WI38 (cell line): Measurements from ENCODE around the gene ING5.
A peak's percentile ranks its signal among the peaks of the same experiment; 100 is the strongest.
"Not testable (repeated sequence)": the region's sequence is repeated elsewhere in the genome, so short reads cannot be mapped to it uniquely, and the experiment has no call there.

Source experiments
- H3K4me3 ChIP-seq: 2 replicates; pipeline ENCODE4 v1.5.1; 2011; ENCODE audit warnings: low read depth, mild to moderate bottlenecking, control low read depth, low read length
- TF ChIP-seq, protein P1 (sequence below): IDR thresholded peaks from 2 replicates; pipeline ENCODE4 v1.5.1; 2012; ENCODE audit warnings: low read depth, mild to moderate bottlenecking, control low read depth, low read length

ING5 gene

GRCh38 chr2:241728000-241728399, 26.2 kb downstream of the ING5 start:
- TF ChIP-seq, protein P1, sequence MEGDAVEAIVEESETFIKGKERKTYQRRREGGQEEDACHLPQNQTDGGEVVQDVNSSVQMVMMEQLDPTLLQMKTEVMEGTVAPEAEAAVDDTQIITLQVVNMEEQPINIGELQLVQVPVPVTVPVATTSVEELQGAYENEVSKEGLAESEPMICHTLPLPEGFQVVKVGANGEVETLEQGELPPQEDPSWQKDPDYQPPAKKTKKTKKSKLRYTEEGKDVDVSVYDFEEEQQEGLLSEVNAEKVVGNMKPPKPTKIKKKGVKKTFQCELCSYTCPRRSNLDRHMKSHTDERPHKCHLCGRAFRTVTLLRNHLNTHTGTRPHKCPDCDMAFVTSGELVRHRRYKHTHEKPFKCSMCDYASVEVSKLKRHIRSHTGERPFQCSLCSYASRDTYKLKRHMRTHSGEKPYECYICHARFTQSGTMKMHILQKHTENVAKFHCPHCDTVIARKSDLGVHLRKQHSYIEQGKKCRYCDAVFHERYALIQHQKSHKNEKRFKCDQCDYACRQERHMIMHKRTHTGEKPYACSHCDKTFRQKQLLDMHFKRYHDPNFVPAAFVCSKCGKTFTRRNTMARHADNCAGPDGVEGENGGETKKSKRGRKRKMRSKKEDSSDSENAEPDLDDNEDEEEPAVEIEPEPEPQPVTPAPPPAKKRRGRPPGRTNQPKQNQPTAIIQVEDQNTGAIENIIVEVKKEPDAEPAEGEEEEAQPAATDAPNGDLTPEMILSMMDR = no peak
- H3K4me3 ChIP-seq = no peak overlapping the region

DNA sequence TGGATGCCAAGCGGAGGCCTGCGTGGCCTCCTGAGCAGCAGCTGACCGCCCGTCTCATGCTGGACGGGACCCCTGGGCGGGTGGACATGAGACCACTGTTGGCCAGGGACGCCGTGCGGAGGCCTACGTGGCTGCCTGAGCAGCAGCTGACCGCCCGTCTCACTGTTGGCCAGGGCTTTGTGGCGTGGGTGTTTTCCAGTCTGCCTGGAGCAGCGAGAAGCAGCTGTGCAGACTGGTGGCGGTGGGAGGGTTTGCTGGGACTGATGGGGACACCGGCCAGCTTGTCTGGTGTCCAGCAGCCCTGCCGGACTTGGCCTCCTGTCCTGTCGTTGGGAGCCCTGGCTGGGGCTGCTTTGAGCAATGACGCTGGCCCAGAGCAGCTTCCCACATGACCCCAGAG, 26.8 kb downstream of the ING5 start:
- H3K4me3 ChIP-seq = no peak overlapping the region
- TF ChIP-seq, protein P1 = no peak

DNA sequence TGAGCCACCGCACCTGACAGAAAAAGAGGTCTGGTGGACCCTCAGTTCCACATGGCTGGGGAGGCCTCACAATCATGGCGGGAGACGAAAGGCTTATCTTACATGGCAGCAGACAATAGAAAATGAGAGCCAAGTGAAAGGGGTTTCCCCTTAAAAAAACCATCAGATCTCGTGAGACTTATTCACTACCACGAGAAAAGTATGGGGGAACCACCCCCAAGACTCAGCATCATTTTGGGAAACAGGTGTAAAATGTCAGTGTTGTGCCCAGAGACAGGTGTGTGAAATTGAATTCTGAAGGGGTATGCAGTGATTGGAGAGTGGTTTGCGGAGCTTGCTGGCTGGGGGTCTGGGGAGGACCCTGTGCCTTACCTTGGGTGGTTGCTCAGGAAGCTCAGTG, 28.0 kb downstream of the ING5 start:
- H3K4me3 ChIP-seq = no peak overlapping the region
- TF ChIP-seq, protein P1 = no peak

DNA sequence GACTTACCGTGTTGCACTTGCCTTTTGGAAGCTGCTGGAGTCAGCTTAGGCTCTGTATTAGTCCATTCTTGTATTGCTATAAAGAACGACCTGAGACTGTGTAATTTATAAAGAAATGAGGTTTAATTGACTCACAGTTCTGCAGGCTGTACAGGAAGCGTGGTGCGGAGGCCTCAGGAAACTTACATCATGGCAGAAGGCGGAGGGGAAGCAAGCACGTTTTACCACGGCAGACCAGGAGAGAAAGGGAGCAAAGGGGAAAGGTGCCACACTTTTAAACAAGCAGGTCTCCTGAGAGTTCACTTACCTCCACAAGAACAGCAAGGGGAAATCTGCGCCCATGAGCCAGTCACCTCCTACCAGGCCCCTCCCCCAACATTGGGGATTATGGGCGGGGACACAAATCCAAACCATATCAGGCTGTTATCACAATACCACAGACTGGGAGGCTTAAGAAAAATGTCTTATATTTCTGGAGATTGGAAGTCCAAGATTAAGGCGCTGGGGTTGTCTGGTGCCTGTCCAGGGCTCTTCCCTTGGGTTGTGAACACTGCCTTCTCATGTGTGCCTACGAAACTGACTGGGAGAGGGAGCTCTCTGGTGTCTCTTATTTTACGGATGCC, 28.9 kb downstream of the ING5 start:
- no peak overlapping the region for H3K4me3 ChIP-seq
- TF ChIP-seq, protein P1 = no peak

GRCh38 chr2:241732513-241733186, 30.8 kb downstream of the ING5 start:
- H3K4me3 ChIP-seq = not testable (repeated sequence)

- TF ChIP-seq, protein P1 = no peak
- peak overlapping the region; percentile 54 for H3K4me3 ChIP-seq
Observed at GRCh38 chr2:241733391-241734207, 31.8 kb downstream of the ING5 start.

DNA sequence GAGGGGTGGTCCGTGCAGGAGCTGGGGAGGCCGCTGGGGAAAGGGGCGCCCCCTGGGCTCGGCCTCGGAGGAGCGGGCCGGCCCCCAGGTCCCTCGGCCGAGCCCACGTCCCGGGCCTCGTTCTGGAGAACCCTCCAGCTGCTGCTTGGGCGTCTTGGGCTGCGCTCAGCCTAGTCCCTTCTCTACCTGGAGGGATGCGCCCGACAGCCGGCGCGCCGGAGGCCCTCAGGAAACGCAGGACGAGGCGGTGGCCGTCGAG, 32.3 kb downstream of the ING5 start:
- TF ChIP-seq, protein P1 = no peak
- peak overlapping the region; percentile 54 for H3K4me3 ChIP-seq
